ENCODE data around the gene BICD2. TPM values are rescaled to one million over a fixed set of nuclear protein-coding genes. Genes with fewer than 3 reads are reported as not detected.

Gene BICD2
- total RNA-seq, 1 donor from 2014 or later = 31.0 TPM

DNA sequence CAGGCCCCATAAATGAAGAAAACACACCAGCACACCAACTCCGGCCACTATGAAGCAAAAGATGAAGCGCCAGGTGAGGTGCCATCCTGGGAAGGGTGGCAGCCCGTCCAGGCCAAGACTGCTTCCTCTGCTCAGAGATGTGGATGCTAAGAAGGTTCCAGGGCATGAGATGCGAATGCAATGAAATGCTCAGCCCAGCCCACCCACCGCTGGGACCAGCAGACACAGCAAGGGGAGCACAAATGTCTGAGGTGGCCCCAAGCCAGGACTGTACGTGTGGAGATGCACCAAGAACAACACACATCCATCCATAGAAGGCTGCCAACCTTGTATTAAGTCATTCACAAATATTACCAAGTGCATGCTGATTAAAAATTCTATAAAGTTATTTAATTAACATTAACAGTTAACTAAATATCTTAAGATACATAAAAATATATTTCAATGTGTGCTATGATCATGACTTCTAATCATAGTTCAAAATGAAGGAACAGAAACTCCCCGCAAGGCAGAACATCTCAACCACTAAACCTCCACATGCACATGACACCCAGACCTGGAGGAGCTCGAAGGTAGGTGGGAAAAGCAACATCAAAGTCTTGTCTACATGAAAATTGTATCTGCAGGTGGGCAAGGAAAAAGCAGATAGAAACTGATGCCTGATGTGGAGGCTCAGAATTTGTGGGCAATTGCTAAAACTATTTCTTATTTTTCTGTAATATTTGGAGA is 43.7 kb downstream of the BICD2 start:
- intact Hi-C loops (cut with DNase I) = no loop called here
- no peak for DNase-seq (ENCODE audit: low spot score)
- ATAC-seq = no peak

DNA sequence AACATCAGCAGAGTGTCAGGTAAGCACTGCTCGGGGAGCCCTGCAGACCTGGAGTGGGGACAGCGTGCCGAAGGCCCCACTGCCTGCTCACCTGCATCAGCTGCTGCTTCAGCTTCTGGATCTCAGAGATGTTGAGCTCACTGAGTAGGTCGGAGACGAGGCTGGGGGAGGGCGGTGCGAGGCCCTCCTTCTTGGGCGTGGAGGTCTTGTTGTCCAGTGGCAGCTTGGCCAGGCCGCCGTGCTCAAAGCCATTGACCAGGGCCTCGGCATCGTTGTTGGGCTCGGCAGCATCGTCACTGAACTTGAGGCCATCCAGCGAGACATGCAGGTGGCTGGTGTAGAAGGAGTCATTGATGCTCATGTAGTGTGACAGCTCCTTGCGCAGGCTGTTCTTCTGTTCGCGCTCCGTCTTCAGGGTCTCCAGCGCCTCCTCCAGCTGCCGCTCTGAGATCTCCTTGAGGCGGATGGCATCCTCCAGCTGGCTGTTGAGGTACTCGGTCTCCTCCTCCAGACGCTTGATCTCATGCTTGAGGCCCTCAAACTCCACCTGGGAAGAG is 44.3 kb downstream of the BICD2 start:
- ATAC-seq = no peak
- intact Hi-C loops (cut with DNase I) = no loop called here
- no peak for DNase-seq (ENCODE audit: low spot score)

DNA sequence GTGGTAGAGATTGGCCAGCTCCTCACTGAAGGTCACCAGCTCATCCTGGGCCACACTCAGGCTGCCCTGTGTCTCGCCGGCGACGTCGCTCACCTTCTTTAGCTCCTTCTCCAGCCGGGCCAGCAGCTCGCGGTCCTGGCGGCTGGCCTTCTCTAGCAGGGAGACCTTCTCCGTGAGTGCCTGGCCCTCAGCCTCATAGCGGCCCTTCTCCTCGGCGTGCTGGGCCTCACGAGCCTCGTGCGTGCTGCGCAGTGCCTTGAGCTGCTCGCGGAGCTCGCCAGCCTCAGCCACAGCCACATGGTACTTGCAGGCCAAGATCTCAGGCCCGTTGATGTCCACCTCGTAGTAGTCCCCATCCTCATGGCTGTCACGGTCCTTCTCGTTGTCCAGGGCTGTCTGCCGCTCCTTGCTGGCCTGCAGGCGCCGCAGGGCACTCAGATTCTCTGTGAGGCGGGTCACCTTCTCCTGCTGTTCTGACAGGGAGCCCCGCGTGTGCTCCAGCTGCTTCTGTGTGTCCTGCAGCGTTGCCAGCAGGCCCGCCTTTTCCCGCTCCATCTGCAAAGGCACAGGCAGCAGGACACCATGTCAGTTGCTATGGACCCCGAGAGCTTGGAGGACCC is 45.5 kb downstream of the BICD2 start:
- DNase-seq (ENCODE audit: low spot score) (no peak), ATAC-seq (no peak)
- intact Hi-C loops (cut with DNase I) = loop anchor here (5.0 kb wide), 1 partner anchor 73 kb away; no protein-coding TSS in a partner anchor

DNA sequence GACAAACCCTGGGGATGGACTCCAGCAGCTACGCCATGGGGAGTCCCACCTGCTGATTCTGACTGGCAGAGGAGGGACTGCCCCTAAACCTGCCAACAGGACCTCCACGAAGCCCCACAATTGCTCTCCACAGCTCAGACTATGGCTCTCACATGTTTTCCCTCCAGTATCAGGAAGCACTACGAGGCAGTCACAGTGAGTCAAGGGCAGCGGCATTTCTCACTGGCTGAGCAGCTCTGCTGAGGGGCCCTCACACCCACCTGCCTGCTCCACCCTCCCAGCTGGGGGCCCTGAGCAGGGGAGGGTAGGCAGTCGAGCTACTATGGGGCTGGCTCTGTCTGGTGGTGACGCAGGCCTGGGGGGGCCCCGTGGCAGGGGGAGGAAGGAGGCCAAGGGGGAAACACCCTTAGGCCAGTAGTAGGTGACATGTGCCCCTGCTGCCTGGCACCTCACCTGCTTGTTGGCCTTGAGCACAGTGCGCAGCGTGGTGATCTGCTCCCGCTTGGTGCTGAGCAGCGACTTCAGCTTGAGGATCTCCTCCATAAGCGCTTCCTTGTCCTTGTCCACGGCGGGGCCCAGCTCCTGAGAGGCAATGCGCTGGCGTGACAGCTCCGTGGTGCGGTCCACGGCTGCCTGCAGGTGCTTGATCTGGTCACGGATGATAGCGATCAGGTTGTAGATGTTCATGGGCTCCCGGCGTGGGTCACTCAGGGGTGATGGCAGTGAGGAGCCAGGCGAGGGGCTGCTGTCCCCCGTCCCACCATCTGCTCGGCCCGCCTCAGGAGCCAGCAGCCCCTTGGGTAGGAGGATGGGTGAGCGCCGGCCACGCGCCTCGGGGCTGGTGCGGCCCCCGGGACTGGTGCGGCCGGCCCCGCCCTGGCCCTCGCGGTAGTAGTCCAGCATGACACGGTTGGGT is 46.3 kb downstream of the BICD2 start:
- intact Hi-C loops (cut with DNase I) = loop anchor here (5.0 kb wide), 1 partner anchor 74 kb away; no protein-coding TSS in a partner anchor
- no peak for ATAC-seq

DNA sequence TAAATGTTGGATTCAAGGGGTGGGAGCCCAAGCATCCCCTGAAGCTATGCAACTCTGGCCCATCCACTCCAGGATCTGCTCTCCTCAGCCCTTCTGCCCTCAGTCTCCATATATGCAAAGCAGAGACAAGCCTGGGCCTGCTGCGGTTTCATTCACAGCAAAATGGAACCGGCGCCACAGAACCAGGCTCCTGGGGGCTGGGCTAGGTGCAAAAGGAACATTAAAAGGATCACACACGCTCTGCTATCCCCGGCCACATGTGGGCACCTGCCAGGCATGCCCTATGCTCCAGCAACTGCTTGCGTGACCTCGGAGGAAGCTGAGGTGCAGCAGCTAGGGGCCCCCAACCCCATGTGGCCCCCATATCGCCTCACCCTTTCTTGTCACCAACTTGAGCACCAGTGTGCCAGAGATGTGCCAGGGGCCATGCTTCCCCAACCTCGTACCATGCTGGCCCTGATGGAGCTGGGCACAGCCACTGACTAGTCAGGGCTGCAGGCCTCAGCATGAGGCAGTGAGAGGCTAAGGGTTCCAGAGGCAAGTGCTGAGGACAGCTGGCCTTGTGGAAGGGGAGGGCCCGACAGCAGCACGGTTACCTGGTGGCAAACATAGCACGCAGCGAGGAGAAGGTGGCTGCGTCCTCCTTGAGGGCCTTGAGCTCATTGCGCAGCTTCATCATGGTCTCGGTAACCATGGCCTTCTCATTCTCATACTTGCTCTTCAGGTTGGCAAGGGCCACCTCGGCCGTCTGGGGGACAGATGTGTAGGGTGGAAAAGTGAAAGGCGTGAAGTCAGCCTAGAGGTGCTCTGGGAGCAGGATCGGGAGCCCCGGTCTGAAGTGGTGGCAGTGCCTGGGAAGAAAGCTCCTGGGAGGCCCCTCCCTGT is 47.2 kb downstream of the BICD2 start:
- intact Hi-C loops (cut with DNase I) = loop anchor here (5.0 kb wide), 1 partner anchor 75 kb away; no protein-coding TSS in a partner anchor
- ATAC-seq (no peak), DNase-seq (ENCODE audit: low spot score) (peak; percentile 57)

More for the DNA sequence above, 46.3 kb downstream of the BICD2 start:
- DNase-seq (ENCODE audit: low spot score) = peak; percentile 33

DNA sequence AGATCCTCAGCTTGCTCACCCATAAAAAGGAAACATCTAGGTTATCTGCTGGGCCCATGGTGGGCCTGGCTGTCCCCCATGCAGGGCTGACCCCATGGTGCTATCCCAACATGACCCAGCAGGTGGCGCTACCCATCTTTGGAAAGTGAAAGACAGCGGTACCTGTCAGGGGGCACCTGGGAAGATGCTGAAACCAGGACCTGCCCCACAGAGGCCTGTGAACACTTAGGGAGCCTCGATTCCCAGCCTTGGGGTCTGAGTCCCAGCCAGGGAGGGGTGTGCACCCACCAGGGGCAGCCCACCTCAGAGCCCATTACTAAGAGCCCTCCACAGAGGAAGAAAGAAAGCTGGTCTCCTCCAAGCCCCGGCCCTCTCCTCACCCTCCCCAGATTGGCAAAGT is 48.1 kb downstream of the BICD2 start:
- peak; percentile 62 for ATAC-seq
- peak; percentile 86 for DNase-seq (ENCODE audit: low spot score)
- intact Hi-C loops (cut with DNase I) = loop anchor here (5.0 kb wide), 1 partner anchor 76 kb away; no protein-coding TSS in a partner anchor

DNA sequence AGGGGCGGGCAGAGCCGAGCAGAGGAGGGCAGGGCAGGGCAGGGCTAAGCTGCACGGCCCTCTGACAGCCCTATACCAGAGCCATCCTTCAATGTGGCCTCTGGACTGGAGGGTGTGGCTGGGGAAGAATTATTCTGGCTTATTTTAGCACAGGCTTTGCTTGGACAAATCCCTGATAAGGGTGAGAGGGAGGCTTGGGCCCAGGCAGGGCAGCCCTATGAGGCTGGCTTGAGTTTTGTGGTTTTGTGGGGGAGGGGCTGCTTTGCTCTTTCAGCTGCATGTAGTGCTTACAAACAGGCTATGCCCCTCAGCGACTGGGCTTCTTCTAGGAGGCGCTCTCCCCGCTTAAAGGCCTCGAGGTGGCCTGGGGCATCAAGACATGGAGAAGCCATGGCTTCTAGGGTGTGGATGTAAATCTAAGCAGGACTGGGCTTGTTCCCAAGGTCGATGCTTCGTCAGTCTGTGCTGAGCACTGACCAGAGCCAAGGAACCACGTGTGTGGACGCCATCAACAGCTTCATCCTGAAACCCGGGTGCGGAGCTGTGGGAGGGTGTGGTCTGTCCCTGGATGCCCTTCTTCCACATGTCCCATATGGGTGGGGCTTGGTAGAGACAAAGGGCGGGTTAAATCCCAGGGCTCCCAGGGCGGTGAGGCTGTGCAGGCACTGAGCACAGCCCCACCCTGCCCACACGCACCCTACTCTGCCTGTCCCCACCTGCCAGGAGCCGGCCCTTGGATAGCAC is 49.0 kb downstream of the BICD2 start:
- peak; percentile 78 for ATAC-seq
- intact Hi-C loops (cut with DNase I) = loop anchor here (5.0 kb wide), 1 partner anchor 77 kb away; no protein-coding TSS in a partner anchor
- DNase-seq (ENCODE audit: low spot score) = peak; percentile 62

DNA sequence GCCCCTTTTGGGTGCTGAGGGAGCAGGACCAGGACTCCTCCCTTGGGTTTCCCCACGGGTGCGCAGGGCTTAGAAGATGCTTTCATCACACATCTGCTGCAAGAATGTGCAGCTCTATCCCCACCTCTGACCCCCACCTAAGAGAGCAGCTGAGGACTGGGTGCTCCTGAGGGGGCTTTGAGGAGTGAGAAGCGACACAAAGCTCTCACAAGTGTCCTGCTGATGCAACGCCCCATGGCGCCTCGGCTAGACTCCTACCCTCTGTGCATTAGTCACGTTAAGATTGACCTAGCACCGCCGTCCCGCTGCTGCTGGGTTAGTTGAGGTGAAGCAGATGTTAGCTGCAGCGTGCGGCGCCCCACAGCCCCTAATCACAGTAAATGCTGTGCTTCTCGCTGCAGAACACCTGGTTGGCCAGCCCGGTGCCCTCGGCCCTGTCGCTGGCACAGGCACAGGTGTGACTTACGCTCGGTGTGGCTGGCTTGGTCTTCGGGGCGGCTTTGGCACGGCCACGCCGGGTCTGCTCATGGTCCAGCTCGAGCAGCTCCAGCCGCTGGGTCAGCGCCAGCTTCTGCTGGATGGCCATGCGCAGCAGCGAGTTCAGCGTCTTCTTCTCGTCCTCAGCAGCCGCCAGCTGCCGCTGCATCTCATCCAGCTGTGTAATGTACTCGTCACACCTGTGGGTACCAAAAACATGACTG is 49.7 kb downstream of the BICD2 start:
- ATAC-seq = no peak
- DNase-seq (ENCODE audit: low spot score) = peak; percentile 57
- intact Hi-C loops (cut with DNase I) = loop anchor here (5.0 kb wide), 1 partner anchor 77 kb away; no protein-coding TSS in a partner anchor

DNA sequence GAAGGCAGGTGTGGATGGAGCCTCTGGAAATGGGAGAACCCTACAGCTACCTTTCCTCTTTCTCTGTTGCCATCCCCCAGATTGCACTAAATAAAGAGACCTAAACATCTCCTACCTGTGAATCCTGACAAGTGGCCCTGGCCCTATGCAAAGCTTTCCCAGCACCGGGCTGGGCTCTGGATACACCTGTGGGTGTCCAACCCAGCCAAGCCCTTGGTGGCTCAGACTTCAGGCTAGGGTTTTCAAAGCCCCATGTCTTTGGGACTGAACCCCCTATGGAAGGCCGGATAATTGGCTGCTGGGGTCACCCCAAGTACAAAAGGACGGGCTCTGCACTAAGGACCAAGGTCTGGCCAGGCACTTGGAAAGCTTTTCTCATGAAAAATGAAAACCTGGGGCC is 50.6 kb downstream of the BICD2 start:
- no peak for DNase-seq (ENCODE audit: low spot score)
- intact Hi-C loops (cut with DNase I) = no loop called here
- ATAC-seq = no peak

DNA sequence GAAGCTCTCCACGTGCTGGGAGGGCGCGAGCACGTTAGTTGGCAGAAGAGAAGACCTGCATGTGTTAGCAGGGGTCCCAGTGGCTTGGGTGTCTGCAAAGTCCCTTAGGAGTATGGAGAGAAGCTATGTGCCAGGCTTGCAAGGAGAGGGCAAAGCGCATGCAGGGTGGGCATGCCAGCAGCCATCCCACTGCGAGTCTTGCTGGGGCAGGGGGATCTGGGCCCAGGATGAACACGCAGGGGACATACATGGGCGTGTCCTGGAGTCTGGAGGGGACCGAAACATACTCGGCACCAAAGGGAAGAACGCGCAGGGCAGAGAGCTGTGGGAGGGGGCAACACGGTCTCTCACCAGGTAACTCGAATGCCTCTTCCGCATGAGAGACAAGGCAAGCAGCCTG is 51.1 kb downstream of the BICD2 start:
- no peak for ATAC-seq
- DNase-seq (ENCODE audit: low spot score) = no peak
- intact Hi-C loops (cut with DNase I) = no loop called here

DNA sequence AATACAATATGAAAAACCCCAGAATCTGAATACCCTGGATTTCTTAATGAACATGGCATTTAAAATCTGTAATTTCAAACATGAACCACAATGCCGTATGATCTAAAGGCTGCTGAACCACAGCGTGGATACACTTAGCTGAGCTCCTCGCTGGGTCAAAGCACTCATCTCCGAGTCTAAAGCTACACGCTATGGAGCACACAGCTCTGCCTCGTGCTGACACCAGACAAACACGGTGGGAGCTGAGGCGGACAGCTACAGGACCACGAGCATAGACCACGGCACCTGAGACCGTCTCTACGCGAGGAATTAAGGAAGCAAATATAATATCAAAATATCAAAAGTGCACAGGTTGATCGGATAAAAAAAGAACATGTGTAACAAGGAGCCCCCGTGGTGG is 51.9 kb downstream of the BICD2 start:
- no peak for ATAC-seq
- intact Hi-C loops (cut with DNase I) = no loop called here
- DNase-seq (ENCODE audit: low spot score) = no peak

DNA sequence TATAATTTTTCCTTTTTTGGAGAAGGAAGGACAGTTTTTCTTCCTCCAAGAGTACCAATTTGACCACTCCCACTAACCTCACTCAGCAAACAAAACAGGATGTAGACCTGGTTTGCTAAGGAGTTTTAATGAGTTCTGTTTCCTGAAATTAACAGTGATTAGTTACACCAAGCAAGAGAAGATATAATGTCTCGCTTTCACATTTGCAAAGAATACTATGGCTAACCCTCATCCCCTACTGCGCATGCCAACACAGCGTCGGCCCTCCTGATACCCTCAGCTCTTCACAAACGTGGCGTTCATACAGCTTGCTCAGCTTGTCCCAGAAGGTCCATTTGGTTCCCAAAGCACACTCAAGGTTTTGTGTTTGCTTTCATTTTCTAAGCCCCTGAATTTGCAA is 52.8 kb downstream of the BICD2 start:
- intact Hi-C loops (cut with DNase I) = no loop called here

DNA sequence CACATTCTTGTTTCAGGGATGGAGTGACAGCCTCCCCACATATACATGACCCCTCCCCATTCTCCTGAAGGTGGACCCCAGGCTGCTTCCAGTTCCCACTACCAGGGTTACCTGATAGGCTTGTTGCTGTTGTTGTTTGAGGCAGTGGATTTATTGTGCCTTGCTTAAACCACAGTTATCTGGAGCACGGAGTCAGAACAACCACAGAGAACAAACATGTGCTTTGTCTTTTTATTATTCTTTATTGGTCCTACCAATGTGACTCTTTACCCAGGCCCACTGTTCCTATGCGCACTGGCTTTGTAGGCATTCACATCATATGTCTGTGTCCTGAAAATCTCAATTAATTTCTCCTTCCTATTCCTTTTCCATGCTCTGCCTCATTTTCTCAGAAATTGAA is 53.5 kb downstream of the BICD2 start:
- ATAC-seq (no peak), DNase-seq (ENCODE audit: low spot score) (no peak)
- intact Hi-C loops (cut with DNase I) = no loop called here

More for the DNA sequence above, 52.8 kb downstream of the BICD2 start:
- DNase-seq (ENCODE audit: low spot score) (no peak), ATAC-seq (no peak)

DNA sequence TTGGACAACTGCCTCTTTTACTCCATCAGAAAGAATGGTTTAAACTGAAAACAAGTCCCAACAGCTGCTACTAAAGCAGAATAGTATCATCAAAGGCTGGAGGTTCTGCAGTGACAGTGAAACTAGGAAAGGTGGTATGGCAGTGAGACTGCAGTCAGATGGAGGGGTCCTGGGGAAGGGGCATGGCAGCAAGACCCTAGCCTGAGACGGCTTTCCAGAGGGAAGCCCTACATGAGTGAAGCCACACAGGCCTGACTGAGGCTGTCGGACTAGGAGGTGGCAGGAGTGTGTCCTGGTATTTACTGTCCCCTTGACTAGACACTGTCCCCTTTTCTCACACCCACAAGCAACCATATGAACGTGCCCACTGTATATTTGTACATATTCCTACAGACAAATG is 54.3 kb downstream of the BICD2 start:
- intact Hi-C loops (cut with DNase I) = no loop called here
- ATAC-seq = no peak
- no peak for DNase-seq (ENCODE audit: low spot score)

DNA sequence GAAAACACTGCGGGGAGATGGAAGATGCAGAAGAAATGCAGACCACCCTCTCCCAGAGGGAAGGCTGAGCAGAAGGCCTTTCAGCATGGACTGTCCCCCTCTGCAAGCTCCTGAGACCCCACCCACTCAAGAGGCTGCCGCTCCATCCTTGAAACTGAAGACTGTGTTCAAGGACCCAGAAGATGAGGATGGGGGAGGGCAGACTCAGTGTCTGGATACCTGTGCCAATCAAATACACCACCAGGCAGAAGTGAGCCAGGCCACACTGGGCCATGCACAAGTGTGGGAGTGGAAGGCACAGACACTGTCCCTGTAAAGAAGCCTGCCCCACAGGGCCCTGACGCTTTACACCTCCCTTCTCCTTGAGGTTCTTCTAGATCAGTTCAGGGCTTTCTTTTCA is 54.7 kb downstream of the BICD2 start:
- intact Hi-C loops (cut with DNase I) = no loop called here
- DNase-seq (ENCODE audit: low spot score) (no peak), ATAC-seq (no peak)

DNA sequence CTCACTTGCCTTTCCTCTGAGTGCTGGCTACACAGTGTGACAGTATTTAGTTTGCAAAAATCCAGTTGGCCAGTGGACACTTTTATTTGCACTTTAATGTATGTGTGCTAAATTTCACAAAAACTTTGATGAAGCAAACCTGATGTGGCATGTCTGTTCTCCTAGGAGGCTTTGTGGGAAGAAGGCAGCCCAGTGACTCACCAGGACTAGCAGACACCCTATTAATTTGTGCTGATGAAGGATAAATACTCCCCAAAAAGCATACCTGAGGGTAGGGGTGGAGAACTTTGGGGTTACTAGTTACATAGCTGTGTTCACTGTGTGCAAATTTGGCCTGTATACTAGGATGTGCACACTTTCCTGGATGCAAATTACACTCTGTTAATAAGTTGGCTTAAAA is 55.4 kb downstream of the BICD2 start:
- intact Hi-C loops (cut with DNase I) = no loop called here
- DNase-seq (ENCODE audit: low spot score) = no peak

DNA sequence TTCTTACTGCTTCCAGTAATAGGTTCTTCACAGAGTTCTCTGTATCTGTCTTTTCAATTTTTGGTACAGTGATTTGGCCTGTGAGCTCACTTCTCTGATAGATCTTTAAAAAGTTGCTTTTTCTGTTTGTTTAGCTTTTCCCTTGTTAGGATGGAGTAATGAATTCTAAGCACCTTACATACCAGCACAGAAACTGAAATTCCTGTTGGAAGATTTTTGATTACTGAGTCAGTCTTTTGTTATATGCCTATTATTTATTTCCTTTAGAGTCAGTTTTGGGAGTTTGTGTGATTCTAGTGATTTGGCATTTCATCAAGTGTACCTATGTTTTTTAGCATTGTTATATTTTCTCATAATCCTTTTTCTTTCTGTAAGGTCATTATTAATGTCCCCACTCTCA is 57.1 kb downstream of the BICD2 start:
- ATAC-seq = no peak
- intact Hi-C loops (cut with DNase I) = no loop called here

More for the DNA sequence above, 55.4 kb downstream of the BICD2 start:
- no peak for ATAC-seq

More for the DNA sequence above, 57.1 kb downstream of the BICD2 start:
- no peak for DNase-seq (ENCODE audit: low spot score)

Measured in sciatic nerve (tissue), 2 donors.